Right lobe of liver (tissue), 4 donors: Measurements from ENCODE around the gene PRAF2.

Source experiments
- CTCF ChIP-seq, 4 donors: fragments of 200-600 bp in 3 of 4; fragments of 450-650 bp in 1 of 4; IDR thresholded peaks; one replicate each; pipeline versions ENCODE4 v1.5.1 to v1.8.0; 2016 to 2022; ENCODE audit warnings: antibody characterized with exemption in 4 of 4, mild to moderate bottlenecking in 2 of 4
- POLR2A ChIP-seq: fragments of 450-650 bp; IDR thresholded peaks from one replicate; pipeline ENCODE4 v1.6.1; 2017; ENCODE audit warnings: antibody characterized with exemption, mild to moderate bottlenecking
- donor health status: DM: no; HTN: no; CAD: no.
- donor health status: DM: no; HTN: no; CAD: no.
- donor health status: DM: no; HTN: yes; CAD: no.

- TF ChIP-seq CTCF (IDR thresholded peaks at IDR 0.05) (no peak), POLR2A (no peak)
These were observed 4.1 kb upstream of the PRAF2 start for GRCh38 chrX:49077941-49078340.
